ENCODE data around the gene HOXC11. TPM values are rescaled to one million over a fixed set of nuclear protein-coding genes. Genes with fewer than 3 reads are reported as not detected.

Gene HOXC11
- total RNA-seq, 2 experiments from 2014 or later = not detected

GRCh38 chr12:53995378-53996239 is 22.7 kb downstream of the HOXC11 start:
- no peaks in the 10 kb centered on the region for H3K9me3 Mint-ChIP-seq (ENCODE audit: insufficient read depth)
- no peak overlapping the region for H3K27ac Mint-ChIP-seq
- peak; percentile 28 for ATAC-seq
- CTCF ChIA-PET = interaction anchor here (0.8 to 2.1 kb wide), 5 partner anchors 10 to 213 kb away, joined by 3 to 12 read pairs (median 5); partner anchors contain the start of genes HOXC10 and HOXC5
- peaks cover 5% of the 10 kb centered on the region for H3K36me3 Mint-ChIP-seq (ENCODE audit: low read depth)
- POLR2A ChIA-PET = no interaction called here
- H3K27me3 Mint-ChIP-seq (ENCODE audit: low read depth) = peaks cover 93% of the 10 kb centered on the region
- peak overlapping the region; percentile 72 for H3K4me3 Mint-ChIP-seq
- H3K4me1 Mint-ChIP-seq (ENCODE audit: low read depth) = peaks cover 27% of the 10 kb centered on the region
- DNase-seq = no peak

GRCh38 chr12:53996240-53997203 is 23.6 kb downstream of the HOXC11 start:
- H3K4me3 Mint-ChIP-seq = peak overlapping the region; percentile 72
- POLR2A ChIA-PET = no interaction called here
- CTCF ChIA-PET = interaction anchor here (0.8 to 2.1 kb wide), 6 partner anchors 10 to 212 kb away, joined by 3 to 12 read pairs (median 4); partner anchors contain the start of genes HOXC10 and HOXC5
- H3K36me3 Mint-ChIP-seq (ENCODE audit: low read depth) = peaks cover 5% of the 10 kb centered on the region
- H3K9me3 Mint-ChIP-seq (ENCODE audit: insufficient read depth) = no peaks in the 10 kb centered on the region
- H3K27ac Mint-ChIP-seq = no peak overlapping the region
- ATAC-seq = no peak
- no peak for DNase-seq
- H3K27me3 Mint-ChIP-seq (ENCODE audit: low read depth) = peaks cover 94% of the 10 kb centered on the region
- H3K4me1 Mint-ChIP-seq (ENCODE audit: low read depth) = peaks cover 27% of the 10 kb centered on the region

DNA sequence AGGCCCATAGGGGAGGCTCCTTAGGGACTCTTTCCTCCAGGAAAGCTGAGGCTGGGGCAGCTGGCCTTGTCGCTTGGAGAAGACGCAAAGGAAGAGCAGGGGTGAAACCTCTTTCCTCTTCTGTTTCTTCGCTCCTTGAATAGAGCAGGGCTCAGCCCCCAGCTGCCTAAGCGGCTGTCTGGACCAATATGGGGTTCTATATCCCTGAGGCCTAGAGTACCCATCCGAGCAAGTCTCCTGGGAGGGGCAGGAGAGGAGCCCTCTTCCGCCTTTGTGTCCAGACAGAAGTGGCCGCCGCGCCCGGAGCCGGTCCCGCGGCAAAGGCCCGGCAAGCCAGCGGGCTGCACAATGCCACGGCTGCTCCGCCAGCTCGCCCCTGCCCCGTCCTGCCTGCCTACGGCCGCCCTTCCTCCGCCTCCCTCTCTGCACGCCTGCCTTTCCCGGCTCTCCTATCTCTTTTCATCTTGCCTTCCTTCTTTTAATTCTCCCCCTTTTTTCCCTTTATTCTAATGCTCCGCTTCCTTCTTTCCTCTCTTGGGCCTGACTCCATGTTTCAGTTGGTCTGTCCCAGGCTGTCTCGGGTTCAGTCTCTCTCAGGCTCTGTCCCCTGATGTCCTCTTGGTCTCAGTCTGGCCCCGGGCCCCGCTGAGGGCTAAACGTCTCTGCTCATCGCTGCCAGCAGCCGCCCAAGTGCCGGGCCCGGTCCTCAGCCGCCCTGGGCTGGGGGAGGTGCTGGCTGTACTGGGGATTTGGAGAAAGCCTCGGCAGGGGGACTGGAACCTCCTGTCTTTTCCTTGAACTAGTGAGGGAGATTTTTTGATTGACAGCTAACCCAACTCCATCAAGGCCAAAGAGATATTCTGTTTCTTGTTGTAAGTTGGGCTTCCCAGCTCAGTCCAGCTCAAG is 24.5 kb downstream of the HOXC11 start:
- no peak for DNase-seq
- no peak overlapping the region for H3K4me3 Mint-ChIP-seq
- H3K27me3 Mint-ChIP-seq (ENCODE audit: low read depth) = peaks cover 94% of the 10 kb centered on the region
- H3K27ac Mint-ChIP-seq = no peak overlapping the region
- CTCF ChIA-PET = interaction anchor here (0.8 to 3.6 kb wide), 6 partner anchors 8 to 195 kb away, joined by 3 to 16 read pairs (median 4); partner anchors contain the start of gene HOXC5
- H3K9me3 Mint-ChIP-seq (ENCODE audit: insufficient read depth) = no peaks in the 10 kb centered on the region
- ATAC-seq = no peak
- POLR2A ChIA-PET = interaction anchor here (1.2 kb wide), 1 partner anchor 19 kb away, joined by 6 read pairs; no protein-coding TSS in a partner anchor
- H3K4me1 Mint-ChIP-seq (ENCODE audit: low read depth) = peaks cover 27% of the 10 kb centered on the region
- peaks cover 5% of the 10 kb centered on the region for H3K36me3 Mint-ChIP-seq (ENCODE audit: low read depth)

- no peak overlapping the region for H3K27ac Mint-ChIP-seq
- H3K9me3 Mint-ChIP-seq (ENCODE audit: insufficient read depth) = no peaks in the 10 kb centered on the region
- no peak overlapping the region for H3K4me3 Mint-ChIP-seq
- ATAC-seq (no peak), DNase-seq (no peak)
- peaks cover 27% of the 10 kb centered on the region for H3K4me1 Mint-ChIP-seq (ENCODE audit: low read depth)
- H3K36me3 Mint-ChIP-seq (ENCODE audit: low read depth) = peaks cover 5% of the 10 kb centered on the region
- H3K27me3 Mint-ChIP-seq (ENCODE audit: low read depth) = peaks cover 96% of the 10 kb centered on the region
- POLR2A ChIA-PET = interaction anchor here (1.1 to 1.2 kb wide), 2 partner anchors 10 to 18 kb away, joined by 3 to 6 read pairs; no protein-coding TSS in a partner anchor
- CTCF ChIA-PET = interaction anchor here (0.8 to 4.5 kb wide), 5 partner anchors 8 to 194 kb away, joined by 3 to 19 read pairs (median 3); partner anchors contain the start of genes HOXC10 and HOXC5
Observed at GRCh38 chr12:53998110-53998899, 25.4 kb downstream of the HOXC11 start.

GRCh38 chr12:53998900-53999236 is 25.9 kb downstream of the HOXC11 start:
- POLR2A ChIA-PET = interaction anchor here (1.1 to 1.2 kb wide), 2 partner anchors 9 to 18 kb away, joined by 3 to 6 read pairs; no protein-coding TSS in a partner anchor
- DNase-seq (no peak), ATAC-seq (no peak)
- Mint-ChIP-seq H3K4me3 (no peak overlapping the region), H3K4me1 (ENCODE audit: low read depth) (peaks cover 26% of the 10 kb centered on the region), H3K27me3 (ENCODE audit: low read depth) (peaks cover 95% of the 10 kb centered on the region), H3K36me3 (ENCODE audit: low read depth) (peaks cover 3% of the 10 kb centered on the region), H3K27ac (no peak overlapping the region), H3K9me3 (ENCODE audit: insufficient read depth) (no peaks in the 10 kb centered on the region)
- CTCF ChIA-PET = interaction anchor here (1.3 to 4.5 kb wide), 5 partner anchors 11 to 193 kb away, joined by 3 to 19 read pairs (median 5); partner anchors contain the start of genes HOXC10 and HOXC5

- Mint-ChIP-seq H3K9me3 (ENCODE audit: insufficient read depth) (no peaks in the 10 kb centered on the region), H3K27me3 (ENCODE audit: low read depth) (peaks cover 94% of the 10 kb centered on the region), H3K4me1 (ENCODE audit: low read depth) (peaks cover 22% of the 10 kb centered on the region), H3K27ac (no peak overlapping the region), H3K36me3 (ENCODE audit: low read depth) (no peaks in the 10 kb centered on the region), H3K4me3 (no peak overlapping the region)
- ATAC-seq = no peak
- no peak for DNase-seq
- ChIA-PET POLR2A (interaction anchor here (0.7 to 1.1 kb wide), 2 partner anchors 8 to 193 kb away, joined by 3 read pairs; no protein-coding TSS in a partner anchor), CTCF (interaction anchor here (0.9 to 4.5 kb wide), 7 partner anchors 11 to 208 kb away, joined by 3 to 19 read pairs (median 5); partner anchors contain the start of genes HOXC10 and HOXC5)
Observed at GRCh38 chr12:53999559-54000115, 26.7 kb downstream of the HOXC11 start.

- no peak for ATAC-seq
- Mint-ChIP-seq H3K4me3 (no peak within 1 kb of the TSS), H3K27ac (no peak within 1 kb of the TSS), H3K9me3 (ENCODE audit: insufficient read depth) (no peaks in the 10 kb centered on the region), H3K27me3 (ENCODE audit: low read depth) (peaks cover 93% of the 10 kb centered on the region), H3K36me3 (ENCODE audit: low read depth) (no peaks in the 10 kb centered on the region), H3K4me1 (ENCODE audit: low read depth) (peaks cover 18% of the 10 kb centered on the region)
- no peak for DNase-seq
- CTCF ChIA-PET = interaction anchor here (0.9 to 4.5 kb wide), 6 partner anchors 15 to 207 kb away, joined by 3 to 19 read pairs (median 6); partner anchors contain the start of genes HOXC10 and HOXC5
- POLR2A ChIA-PET = interaction anchor here (0.7 kb wide), 1 partner anchor 192 kb away, joined by 3 read pairs; no protein-coding TSS in a partner anchor
Observed at GRCh38 chr12:54000116-54001114, 27.5 kb downstream of the HOXC11 start, which contains the start of gene HOXC9. Gene HOXC9, plus strand, starts transcription at chr12:54000161. Its CDS starts 28 bp downstream, at chr12:54000189.

DNA sequence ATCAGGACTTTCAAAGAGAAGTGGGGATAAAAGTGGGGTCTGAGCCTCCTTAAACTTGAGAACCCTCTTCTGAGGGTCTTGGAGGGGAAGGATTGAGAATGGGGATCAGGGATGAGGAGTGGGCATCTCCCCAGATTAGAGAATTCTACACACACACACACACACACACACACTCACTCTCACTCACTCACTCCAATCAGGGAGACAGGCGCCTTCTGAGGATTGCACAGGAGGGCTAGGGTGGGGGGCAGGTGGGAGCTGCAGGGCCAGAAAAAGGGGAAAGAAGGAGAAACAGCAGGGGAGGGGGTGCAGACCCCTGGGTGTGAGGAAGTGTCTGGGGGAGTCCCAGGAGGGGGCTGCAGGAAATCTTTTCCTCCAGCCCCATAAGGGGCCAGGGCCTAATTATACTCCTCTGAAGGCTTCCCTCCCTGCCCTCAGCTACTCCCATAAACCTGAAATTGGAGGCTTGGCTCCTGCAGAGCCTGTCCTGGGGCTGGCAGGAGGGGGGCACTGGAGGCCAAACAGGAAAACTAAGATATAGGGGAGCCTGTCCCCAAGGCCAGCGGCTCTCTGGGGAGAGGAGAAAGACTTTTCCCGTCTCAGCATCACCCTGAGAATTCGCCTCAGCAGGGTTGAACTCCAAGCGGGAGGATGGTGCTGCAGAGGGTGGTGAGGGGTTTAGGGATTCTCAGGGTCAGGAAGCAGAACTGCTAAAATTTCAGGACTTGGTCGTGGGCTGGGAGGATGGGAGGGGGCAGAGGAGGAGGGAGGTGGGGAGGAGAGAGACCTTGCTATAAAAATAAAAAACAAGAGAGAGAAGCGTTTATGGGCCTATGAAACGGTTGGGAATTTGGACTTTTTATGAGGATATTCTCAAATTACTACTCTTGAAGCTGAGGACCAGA is 28.6 kb downstream of the HOXC11 start:
- peaks cover 17% of the 10 kb centered on the region for H3K4me1 Mint-ChIP-seq (ENCODE audit: low read depth)

More for the DNA sequence above, 28.6 kb downstream of the HOXC11 start:
- peaks cover 94% of the 10 kb centered on the region for H3K27me3 Mint-ChIP-seq (ENCODE audit: low read depth)
- ATAC-seq (no peak), DNase-seq (no peak)
- ChIA-PET CTCF (interaction anchor here (1.2 to 4.5 kb wide), 6 partner anchors 16 to 207 kb away, joined by 3 to 19 read pairs (median 5); partner anchors contain the start of genes HOXC10 and HOXC5), POLR2A (no interaction called here)
- H3K27ac Mint-ChIP-seq = no peak overlapping the region
- no peaks in the 10 kb centered on the region for H3K36me3 Mint-ChIP-seq (ENCODE audit: low read depth)
- no peak overlapping the region for H3K4me3 Mint-ChIP-seq
- no peaks in the 10 kb centered on the region for H3K9me3 Mint-ChIP-seq (ENCODE audit: insufficient read depth)
